GM12892 (cell line): ENCODE results near the gene DNAH10.

ENCODE experiments used
- POLR2A ChIP-seq: IDR thresholded peaks from 2 replicates; pipeline ENCODE4 v1.6.1; 2011; ENCODE audit warnings: low read depth, low read length, control low read depth
- POLR2AphosphoS5 ChIP-seq: IDR thresholded peaks from 2 replicates; pipeline ENCODE4 v1.6.1; 2011; ENCODE audit warnings: low read depth, low read length, control low read depth

GRCh38 chr12:123949770-123950165, 187.7 kb downstream of the DNAH10 start:
- no peak for TF ChIP-seq POLR2AphosphoS5
- no peak for TF ChIP-seq POLR2A
